Measurements from ENCODE around the gene HOXC9. TPM values are rescaled to one million over a fixed set of nuclear protein-coding genes. Genes with fewer than 3 reads are reported as not detected.

HOXC9 gene
- polyA plus RNA-seq, 2 of the 4 experiments (the other 2 are of a cell fraction), result 5.2 to 6.6 TPM

GRCh38 chr12:54014377-54015017 lies 14.5 kb downstream of the HOXC9 start:
- POLR2A ChIA-PET, result no interaction called here
- no peaks in the 10 kb centered on the region for H3K9me3 ChIP-seq
- CTCF ChIA-PET, result interaction anchor here (0.7 to 28.7 kb wide), 8 partner anchors 9 to 201 kb away, joined by 3 to 1074 read pairs (median 8); partner anchors contain the start of genes HOXC5, HOXC6 and SMUG1
- FAIRE-seq, result no peak
- no peak for ATAC-seq
- peak overlapping the region; percentile 60 for H3K4me2 ChIP-seq
- H3K27ac ChIP-seq, result peak overlapping the region in 1 of 2 experiments; percentile 77; a peak in 3 of 6 replicates
- WGBS (ENCODE audit: missing lambda C conversion rate), result 92% methylated on average over 36 of the region's 36 CpGs
- no peak for DNase-seq (ENCODE audit: low read depth in 1 of 2, low spot score in 1 of 2)
- TF ChIP-seq HDAC2 (IDR thresholded peaks at IDR 0.05) (no peak), CBX2 (IDR thresholded peaks at IDR 0.05; ENCODE audit: borderline replicate concordance, low read depth) (no peak), MAZ (IDR thresholded peaks at IDR 0.05; ENCODE audit: borderline replicate concordance, low read depth, low read length) (no peak), BHLHE40 (IDR thresholded peaks at IDR 0.05; ENCODE audit: low read depth, low read length) (no peak), HES2 (IDR thresholded peaks at IDR 0.05) (no peak), CHD4 (IDR thresholded peaks at IDR 0.05; ENCODE audit: borderline replicate concordance) (no peak), ESRRA (IDR thresholded peaks at IDR 0.05; ENCODE audit: borderline replicate concordance, low read length) (no peak), BCL3 (IDR thresholded peaks at IDR 0.05) (no peak), KDM1A (IDR thresholded peaks at IDR 0.05; ENCODE audit: low read depth) (no peak), HMGXB4 (CRISPR knock-in tag; IDR thresholded peaks at IDR 0.05; ENCODE audit: borderline replicate concordance) (no peak), JUNB (IDR thresholded peaks at IDR 0.05) (no peak), SMC3 (IDR thresholded peaks at IDR 0.05) (no peak), RCOR1 (IDR thresholded peaks at IDR 0.05; ENCODE audit: low read depth, low read length) (no peak), FOSB (CRISPR knock-in tag; IDR thresholded peaks at IDR 0.05) (no peak), HOXA7 (CRISPR knock-in tag; IDR thresholded peaks at IDR 0.05) (no peak), E2F6 (IDR thresholded peaks at IDR 0.05; ENCODE audit: borderline replicate concordance, low read depth) (no peak), RFX5 (IDR thresholded peaks at IDR 0.05) (no peak), FOXS1 (CRISPR knock-in tag; IDR thresholded peaks at IDR 0.05) (no peak)
- peaks cover 62% of the 10 kb centered on the region for H3K4me1 ChIP-seq
- H3K4me3 ChIP-seq, result no peak overlapping the region

GRCh38 chr12:54015018-54015931 lies 15.3 kb downstream of the HOXC9 start:
- TF ChIP-seq EHMT2 (IDR thresholded peaks at IDR 0.05; ENCODE audit: low read depth) (no peak), HEYL (CRISPR knock-in tag; IDR thresholded peaks at IDR 0.05) (no peak), CHD4 (IDR thresholded peaks at IDR 0.05; ENCODE audit: borderline replicate concordance) (no peak), ESRRA (IDR thresholded peaks at IDR 0.05; ENCODE audit: borderline replicate concordance, low read length) (no peak), HMGXB4 (CRISPR knock-in tag; IDR thresholded peaks at IDR 0.05; ENCODE audit: borderline replicate concordance) (no peak), CTCF (IDR thresholded peaks at IDR 0.05) (no peak), TFCP2L1 (CRISPR knock-in tag; IDR thresholded peaks at IDR 0.05) (no peak), SREBF2 (IDR thresholded peaks at IDR 0.05) (no peak), RNF2 (IDR thresholded peaks at IDR 0.05; ENCODE audit: borderline replicate concordance, low read depth) (no peak)
- peak overlapping the region; percentile 96 to 99; a peak in 5 of 6 replicates for H3K27ac ChIP-seq
- peak overlapping the region; percentile 96 for H3K4me2 ChIP-seq
- no peak overlapping the region for H3K4me3 ChIP-seq
- 90% methylated on average over 23 of the region's 23 CpGs for WGBS (ENCODE audit: missing lambda C conversion rate)
- ChIA-PET CTCF (interaction anchor here (1.0 to 28.7 kb wide), 7 partner anchors 8 to 250 kb away, joined by 3 to 1074 read pairs (median 9); partner anchors contain the start of genes HOXC5, HOXC6 and SMUG1), POLR2A (no interaction called here)
- no peaks in the 10 kb centered on the region for H3K9me3 ChIP-seq
- ATAC-seq (no peak), FAIRE-seq (no peak), DNase-seq (ENCODE audit: low read depth in 1 of 2, low spot score in 1 of 2) (no peak)
- H3K4me1 ChIP-seq, result peaks cover 60% of the 10 kb centered on the region
